Activated CD4-positive, alpha-beta T cell treated with anti-CD3 and anti-CD28 coated beads for 4 hours (primary cell): Measurements from ENCODE around the gene NAMPT.

Experiments used
- DNase-seq, 2 donors: peaks; one replicate each; pipeline ENCODE4 v3.0.0-alpha.2; 2020

NAMPT gene

DNA sequence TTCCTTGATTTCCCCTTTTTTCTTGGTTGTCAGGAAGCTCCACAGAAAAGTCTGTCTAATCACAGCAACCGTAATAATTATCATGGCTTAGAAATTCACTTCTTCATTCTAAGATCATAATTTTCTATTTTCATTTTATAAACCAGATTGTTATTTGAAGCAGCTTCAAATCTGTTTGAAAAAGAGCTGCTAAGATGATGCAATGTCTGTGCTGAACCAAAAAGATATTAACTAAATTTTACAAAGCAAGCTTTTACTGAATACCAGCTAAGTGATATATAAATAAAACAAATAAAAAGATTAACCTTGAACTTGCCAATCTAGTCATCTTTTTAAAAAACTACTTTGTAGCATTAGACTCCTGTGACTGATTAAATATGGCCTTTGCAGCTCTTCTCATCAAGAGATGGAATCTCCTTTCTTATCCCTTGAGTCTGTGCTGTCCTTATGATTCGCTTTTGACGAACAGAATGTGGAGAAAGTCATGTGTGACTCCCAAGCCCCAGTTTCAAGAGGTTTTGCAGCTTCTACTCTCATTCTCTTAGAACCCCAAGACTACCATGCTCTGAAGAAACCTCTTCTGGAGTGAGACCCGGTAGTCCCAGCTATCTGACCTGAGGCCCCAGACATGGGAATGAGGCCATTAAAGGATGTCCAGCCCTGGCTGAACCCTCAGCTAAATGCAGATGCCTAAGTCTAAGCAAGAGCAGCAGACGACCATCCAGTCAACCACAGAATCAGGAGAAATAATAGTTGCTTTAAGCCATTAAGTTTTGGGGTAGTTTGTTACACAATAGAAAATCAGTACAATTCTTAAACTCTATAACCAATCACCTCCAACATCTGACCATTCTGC, 14.4 kb downstream of the NAMPT start:
- DNase-seq = no peak

DNA sequence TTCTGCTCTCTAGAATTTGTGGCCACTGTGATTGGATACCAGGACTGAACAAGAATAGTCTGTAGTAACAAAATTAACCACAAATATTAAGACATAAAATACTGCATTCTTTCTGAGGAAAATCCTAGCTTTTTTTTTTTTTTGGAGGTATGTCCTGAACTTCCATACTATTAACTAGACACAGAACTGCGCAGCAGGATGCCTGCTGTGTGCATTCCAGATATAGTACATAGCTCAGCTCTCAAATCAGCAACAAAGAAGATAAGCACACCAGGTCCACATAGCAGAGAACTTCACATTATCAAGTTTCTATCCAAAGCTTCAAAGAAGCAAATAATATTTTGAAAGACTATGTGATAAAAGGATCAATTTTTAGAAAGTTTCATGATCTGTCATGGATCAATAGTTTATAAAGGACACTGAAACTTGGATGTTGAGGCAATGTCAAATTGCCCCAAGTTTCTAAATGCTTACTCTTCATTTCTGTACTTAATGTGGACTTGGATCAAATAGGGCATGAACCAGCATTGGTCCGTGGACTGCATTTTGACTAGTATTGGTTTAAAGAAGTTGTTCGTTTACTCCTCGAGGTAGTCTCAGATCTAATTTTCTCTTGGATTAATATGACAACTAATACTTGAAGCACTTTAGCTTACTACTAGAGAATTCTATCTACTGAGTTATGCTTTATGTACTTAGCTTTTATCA, 15.4 kb downstream of the NAMPT start:
- DNase-seq = no peak

DNA sequence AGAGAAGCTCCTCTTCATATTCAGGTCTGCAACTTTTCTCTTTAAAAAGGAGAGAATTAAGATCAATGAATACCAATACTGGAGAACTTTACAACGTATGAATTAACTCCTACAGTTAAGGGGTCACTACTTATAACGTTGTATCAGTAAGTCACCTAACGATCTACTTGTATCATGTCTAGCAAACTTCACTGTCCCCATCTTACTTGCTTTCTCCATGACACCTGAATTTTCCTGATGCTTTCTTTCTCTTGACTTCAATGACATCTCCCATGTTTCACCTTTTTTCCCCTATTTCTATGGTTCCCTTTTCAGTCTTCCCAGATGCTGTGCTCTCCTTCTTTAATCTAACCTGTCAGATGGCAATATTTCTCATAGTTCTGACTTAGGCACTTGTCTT, 19.6 kb downstream of the NAMPT start:
- DNase-seq = no peak

DNA sequence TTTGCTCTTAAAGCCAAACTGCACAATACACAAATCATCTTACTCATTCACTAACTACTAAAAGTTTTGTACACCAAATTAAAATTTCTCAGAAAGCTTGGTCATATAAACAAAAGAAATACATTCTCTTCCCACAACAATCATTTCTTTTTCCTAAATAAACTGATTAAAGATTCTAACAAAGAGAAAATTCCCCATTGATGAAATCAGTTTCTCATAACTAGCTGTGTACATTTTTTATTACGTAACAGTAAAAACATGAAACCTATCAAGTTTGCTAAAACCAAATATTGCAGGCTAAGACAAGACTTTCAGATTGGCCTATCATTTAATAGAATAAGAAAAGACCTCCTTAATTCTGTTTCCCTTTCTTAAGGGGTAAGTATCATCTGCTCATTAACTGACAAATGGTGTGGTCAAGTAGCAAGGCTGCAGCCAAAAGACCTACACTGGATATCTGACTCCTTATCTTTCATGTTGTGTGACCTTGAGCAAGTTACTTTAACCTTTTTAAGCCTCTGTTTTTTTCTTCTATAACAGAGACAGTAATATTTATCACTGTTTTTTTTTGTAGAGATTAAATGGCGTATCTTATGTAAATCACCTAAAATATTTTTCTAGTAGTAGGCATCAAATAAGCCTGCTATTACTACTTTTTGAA, 22.4 kb downstream of the NAMPT start:
- DNase-seq = no peak

DNA sequence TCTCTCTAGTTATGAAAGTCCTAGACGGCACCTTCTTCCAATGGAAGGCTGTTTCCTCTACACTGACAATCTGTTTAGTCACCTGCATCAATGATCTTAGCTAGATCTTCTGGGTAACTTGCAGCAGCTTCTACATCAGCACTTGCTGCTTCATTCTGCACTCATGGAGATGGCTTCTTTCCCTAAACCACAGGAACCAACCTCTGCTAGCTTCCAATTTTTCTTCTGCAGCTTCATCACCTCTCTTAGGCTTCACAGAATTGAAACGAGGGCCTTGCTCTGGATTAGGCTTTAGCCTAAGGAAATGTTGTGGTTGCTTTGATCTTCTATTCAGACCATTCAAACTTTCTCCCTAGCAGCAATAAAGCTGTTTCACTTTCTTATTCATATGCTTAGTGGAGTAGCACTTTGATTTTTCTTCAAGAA, 24.6 kb downstream of the NAMPT start:
- DNase-seq = no peak

DNA sequence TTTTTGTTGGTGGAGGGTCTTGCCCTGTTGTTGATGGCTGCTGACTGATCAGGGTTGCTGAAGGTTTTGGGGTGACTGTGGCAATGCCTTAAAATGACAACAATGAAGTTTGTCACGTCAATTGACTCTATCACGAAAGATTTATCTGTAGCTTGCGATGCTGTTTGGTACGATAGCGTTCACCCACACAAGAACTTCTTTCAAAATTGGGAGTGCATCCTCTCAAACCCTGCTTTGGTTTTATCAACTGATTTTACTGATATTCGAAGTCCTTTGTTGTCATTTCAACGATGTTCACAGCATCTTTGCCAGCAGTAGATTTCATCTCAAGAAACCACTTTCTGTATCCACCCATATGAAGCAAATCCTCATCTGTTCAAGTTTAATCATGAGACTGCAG, 26.0 kb downstream of the NAMPT start:
- no peak for DNase-seq

DNA sequence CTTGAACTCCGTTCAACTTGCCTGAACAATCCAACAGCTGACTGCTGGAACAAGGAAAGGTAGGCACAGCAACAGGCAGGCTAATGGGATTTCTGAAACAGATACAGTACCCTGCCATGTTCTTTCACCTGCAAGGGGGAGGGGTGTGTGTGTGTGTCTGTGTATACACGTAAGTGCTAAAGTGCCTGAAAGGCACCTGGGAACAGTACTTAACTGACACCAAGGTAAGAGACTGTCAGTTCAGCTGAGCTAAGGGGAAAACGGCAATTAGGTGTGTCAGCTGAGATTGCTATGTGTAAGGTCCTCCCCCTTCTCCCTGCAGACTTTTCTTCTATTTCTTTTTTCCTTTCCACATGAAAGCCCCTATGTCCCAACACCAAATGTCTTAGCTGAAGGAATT, 27.0 kb downstream of the NAMPT start:
- no peak for DNase-seq

DNA sequence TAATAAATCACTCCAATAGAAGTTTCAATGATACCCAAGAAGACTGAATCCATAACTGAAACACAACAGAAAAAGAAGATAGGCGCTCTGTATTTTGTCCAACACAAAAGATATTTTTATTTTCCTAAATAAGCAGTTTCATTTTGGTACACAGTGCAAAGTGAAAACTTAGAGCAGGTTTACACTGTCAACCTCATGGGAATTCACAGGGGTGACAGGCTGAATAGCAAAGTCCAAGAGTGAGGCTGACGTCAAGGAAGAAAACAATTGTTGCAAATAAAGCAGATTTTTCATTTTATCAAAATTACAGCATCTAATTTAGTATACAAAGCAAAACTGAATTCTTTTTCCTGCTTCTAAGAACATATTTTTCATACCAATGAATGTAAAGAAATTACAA, 28.6 kb downstream of the NAMPT start:
- DNase-seq = no peak

DNA sequence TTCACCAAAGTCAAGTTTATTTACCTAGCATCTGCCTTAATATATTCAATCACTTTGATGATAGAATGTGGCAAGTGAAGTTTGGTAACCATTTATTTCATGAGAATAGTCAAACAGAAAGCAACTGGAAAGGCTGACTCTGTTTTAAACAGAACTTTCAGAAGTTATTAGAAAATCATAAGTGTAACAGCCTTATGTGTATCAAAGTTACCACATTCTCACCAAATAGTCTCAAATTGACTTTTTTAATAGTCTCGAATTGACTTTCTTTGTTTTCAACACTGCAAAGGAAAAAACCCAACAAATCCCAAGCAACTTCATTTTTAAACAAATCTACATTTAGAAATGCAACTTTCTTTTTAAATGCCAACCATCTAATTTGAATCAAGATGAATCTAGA, 29.5 kb downstream of the NAMPT start:
- no peak for DNase-seq

DNA sequence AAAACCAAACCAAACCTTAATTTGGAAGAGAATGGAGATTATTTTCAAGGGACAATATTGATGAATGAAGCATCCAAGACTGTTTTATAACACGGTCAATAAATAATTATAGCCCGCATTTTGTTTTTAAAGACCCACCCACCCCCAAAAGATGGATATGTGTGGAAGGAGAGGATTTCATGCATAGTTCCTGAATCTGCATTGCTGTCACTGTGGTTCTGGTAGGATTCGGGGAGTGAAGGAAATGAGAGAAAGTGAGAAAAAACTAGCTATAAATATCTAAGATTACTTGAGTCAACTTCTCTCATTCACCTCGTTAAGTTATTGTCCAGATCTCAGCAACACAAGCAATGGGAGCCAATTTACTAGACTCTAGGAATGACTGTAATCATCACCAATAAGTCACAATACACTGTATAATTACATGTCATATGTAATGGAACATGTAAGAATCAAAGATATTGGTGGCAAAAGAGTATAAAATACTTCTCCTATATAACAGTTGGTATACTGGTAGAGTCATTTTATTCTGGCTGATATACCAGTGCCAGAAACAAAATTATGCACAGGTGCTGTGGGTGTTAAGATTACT, 30.2 kb downstream of the NAMPT start:
- no peak for DNase-seq

DNA sequence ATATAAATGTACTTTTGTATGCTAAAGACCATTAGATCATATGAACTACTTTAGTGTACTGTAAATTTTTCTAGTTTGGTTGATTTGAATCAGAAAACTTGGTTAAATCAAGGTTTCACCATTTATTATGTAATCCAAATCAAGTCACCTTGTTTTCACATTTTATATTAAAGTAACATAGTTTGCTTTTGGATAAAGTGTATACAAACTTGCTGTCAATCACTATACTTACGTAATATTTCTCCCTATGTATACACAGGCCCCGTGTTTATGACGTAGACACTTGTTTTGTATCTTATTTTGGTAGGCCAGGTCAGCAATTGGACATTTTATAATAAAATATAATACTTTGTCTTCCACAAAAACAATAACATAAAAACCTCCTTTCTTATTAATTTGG, 32.2 kb downstream of the NAMPT start:
- DNase-seq = no peak

DNA sequence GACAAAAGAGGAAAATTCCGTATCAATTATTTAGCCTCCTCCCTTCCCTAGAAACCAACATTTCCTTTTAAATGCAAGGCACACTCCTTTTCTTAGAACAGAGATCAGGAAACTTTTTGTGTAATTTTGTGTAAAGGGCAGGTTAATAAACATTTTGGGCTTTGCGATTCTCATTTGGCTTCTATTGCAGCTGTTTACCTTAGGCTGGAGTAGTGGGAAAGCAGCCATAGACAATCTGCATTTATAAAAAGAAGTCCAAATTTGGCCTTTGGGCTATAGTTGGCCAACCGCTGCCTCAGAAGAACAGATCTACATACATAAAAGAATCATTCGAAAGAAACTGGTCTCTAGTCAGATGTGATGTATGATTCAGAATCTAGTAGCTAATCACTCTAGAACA, 35.3 kb downstream of the NAMPT start:
- no peak for DNase-seq

DNA sequence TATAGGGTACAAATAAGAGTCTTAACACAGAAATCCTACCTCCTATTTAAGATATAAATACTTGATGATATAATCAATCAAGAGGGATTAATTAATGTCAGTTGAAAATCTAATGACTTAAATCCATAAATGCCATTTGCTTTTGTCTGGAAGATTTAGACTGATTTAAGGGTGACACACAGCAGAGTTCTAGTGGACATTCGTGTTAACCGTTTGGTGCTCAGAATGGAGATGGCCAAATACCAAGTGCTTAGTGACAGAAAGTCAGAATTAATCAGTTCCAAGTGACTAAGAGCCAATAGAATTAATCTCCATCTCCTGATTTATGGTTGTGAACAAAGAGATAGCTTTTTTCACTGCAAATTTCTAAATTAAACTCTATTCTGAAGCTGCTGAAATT, 36.2 kb downstream of the NAMPT start:
- DNase-seq = no peak

DNA sequence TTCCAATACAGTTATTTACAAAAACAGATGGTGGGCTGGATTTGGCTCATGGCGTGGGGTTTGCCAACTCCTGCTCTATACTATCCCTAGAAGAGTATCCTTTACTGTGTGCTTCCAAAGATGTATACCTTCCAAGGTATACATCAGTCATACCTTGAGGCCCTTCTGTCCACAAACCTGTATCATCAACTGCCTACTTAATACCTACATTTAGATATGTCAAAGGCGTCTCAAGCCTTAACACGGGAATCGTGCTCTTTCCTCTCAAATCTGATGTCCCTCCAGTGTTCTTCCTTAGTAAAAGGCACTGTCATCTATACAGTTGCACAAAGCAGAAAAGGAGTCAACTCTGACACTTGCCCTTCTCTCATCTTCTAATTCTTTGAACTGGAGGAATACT, 36.9 kb downstream of the NAMPT start:
- DNase-seq = no peak

DNA sequence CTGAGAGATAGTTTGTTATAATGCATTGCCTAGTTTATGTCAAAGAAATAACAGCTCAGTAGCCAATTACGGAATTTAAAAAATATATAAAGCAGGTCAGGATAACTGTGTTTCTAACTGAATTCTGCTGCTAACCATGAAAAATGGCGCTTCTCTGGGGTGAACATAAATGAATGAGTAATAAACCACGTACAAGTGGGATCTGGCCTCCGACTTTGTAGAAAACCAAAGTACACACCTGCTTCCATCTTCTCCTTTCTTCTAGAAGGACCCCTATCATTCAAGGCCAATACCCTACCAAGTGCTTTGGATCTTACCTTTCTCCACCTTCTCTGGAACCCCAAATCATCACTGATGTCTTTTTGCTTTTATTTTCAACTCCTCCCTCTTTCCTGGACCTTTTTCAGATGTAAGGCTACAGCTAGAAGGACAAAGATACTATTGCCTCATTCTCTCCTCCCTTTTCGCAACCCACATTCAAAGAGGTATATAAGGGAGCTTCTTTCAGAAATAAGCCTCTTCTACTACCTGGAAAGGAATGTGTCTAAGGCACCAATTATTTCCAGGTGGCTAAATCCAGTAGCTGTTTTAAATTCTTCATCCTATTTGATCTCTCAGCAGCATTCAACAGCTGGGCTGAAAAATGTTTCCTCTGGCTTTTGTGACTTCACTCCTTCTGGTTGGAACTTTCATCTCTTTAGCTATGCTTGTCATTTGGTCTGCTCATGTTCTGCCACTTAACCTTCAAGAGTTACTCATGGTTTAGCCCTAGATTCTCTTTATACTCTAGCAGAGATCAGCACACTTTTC, 37.7 kb downstream of the NAMPT start:
- no peak for DNase-seq

DNA sequence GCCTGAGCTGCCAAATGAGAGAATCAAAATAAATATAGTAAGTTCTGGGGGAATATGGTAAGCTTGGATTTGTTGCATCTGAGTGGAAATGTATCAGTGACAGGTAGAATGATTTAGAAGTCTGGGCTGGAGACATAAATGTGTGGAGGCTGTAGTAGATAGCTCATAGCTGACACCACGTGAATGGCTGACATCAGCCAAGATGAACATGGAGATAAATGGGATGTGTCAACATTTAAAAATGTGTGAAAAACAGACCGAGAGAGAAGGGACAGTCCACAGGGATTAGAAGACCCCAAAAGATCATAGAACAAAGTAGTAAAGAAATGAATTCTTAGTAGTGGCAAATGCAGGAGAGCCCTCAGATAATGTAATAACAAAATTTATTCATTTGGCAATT, 40.9 kb downstream of the NAMPT start:
- DNase-seq = no peak

DNA sequence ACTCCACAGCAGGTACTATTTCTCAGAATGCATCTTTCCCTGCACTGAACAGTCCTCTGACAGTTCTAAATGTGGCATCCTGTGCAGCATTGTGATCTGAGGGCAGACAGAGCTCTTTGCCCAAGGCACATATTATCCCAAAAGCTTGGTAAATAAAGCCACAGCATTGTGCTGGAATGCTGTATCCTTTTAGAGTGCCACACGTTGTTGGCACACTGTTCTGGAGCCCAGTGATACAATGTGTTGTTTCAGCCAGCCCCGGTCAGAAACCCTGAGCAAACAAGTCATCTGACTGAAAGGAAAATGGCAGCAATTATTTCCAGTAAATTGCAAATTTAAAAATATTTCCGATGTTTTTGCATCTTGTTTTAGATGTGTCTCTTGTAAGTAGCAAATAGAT, 45.4 kb downstream of the NAMPT start:
- DNase-seq = no peak

DNA sequence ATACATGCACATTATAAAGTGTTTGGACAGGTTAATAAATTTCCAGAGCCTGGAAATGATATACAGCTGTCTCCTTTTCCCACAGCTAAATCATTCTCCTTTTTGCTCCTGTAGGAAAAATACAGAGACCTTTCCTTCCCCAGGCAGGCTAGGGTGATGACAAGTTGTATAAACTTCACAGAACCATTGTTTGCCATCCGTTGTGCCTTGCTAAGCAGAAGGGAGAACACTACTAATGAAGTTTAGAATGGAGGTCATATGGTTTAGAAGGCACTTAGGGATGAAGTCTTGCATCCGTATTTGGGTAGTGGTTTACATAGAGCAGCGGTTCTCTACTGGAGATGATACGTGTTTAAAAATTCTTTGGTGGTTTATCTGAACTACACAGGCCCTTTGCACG, 46.0 kb downstream of the NAMPT start:
- no peak for DNase-seq

DNA sequence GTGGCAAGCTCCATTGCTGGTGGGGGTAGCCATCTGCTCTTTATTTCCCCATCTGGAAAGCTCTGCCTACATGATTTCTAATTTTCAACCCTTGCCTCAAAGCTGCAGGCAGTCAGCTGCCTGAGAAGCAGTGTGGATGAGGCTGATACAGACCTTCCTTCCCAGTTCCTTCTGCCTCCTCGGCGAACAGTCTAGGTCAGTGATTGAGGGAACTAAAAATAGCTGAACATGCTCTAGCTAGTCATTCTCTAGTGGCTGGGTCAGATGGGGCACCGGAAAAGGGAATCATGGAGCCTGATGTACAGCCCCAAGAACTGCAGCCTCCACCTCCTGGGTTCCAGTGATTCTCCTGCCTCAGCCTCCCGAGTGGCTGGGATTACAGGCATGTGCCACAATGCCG, 48.7 kb downstream of the NAMPT start:
- no peak for DNase-seq

DNA sequence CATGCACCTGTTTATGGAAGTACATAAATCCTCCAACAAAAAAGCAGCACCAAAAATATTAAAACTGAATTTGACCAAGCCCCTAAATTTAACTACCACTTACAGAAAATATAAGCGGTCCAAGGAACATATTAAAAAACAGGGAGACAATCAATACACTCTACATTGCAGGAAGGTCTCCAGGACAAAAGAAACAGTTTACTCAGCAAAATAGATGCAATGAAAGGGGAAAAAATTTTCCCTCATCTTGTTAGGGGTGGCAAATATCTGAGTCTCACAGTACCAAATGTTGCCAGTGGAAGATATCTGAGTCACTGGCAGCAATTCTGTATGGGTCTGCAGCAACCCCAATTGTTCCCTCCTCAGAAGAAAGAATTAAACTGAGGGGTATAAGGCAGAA, 50.4 kb downstream of the NAMPT start:
- DNase-seq = no peak

DNA sequence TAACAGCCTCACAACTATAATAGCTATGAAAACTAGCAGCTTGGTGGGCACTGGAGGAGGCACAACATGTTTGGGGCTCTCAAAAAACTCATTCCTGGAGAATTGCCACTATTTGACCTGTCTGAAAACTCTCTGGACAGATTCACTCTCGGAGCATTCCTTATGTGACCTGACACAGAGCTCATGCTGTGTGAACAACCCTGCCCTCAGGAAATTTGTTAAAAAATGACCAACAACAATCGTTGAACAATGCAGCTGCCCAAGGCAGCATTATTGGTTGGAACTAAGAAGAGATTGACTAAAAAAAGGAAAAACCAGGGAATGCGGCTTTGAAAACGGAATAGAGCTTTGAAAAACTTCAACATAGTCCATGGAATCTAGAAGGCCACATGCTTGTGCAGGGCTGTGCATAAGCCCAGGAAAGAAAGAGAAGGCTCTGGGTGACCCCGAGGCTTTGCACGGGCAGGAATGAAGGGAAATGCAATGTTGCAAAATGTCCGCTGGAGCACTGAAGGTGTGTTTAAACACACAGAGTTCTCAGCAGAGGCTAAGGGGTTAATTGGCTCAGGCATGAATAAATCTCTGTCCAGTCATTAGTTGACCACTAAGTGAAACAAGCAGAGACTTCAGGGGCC, 52.8 kb downstream of the NAMPT start:
- no peak for DNase-seq

DNA sequence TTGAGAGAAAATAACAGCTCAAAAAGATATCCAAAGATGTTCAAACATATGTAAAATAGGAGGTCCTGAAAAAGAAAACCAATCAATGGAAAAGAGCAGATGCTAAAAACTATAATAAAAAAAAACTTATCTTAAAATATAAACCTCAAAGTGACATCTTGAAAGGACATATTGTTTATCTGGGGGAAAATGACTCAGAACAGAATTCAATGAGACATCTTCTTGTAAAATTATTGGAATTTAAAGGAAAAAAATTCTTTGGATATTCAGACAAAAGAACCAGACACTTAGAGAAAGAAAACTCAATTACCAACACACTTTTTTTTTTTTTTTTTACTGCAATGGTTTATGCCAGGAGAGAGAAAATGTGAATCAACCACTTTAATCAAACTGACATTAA, 58.9 kb downstream of the NAMPT start:
- no peak for DNase-seq
